ENCODE results near the gene L3MBTL4. TPM values are rescaled to one million over a fixed set of nuclear protein-coding genes. Genes with fewer than 3 reads are reported as not detected.

The L3MBTL4 gene
- total RNA-seq, 1 donor from 2014 or later: 0.26 TPM

DNA sequence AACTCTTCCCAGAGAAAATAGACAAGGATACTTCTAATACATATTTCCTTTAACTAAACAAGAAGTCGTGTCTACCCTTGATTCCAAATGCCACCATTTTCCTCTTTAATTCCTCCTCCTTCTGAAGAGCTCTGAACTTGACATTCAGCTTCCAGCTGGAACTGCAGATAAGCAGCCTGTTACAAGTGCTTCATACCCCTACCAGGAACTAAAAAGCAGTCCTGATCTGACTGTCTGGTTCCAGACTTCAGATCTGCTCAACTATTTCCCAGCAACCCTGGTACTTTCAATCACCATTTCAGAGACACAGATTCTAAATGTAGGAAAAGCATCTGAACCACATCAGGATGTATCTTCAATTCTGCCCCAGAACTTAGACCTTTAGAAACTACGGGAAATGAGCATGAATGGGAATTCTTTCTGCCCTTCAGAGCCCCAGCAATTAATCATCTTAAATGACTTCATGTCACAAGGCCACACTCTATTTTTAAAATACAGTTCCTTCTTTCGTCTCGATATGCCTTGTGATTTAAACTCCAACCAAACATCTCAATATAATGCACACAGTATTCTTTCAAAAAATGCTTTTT, 159.5 kb downstream of the L3MBTL4 start:
- Mint-ChIP-seq H3K9me3 (no peaks in the 10 kb centered on the region), H3K36me3 (ENCODE audit: low read depth) (no peaks in the 10 kb centered on the region), H3K27me3 (no peaks in the 10 kb centered on the region), H3K27ac (no peak overlapping the region), H3K4me1 (no peaks in the 10 kb centered on the region), H3K4me3 (no peak overlapping the region)
- intact Hi-C loops (cut with micrococcal nuclease): no loop called here
- DNase-seq: no peak

DNA sequence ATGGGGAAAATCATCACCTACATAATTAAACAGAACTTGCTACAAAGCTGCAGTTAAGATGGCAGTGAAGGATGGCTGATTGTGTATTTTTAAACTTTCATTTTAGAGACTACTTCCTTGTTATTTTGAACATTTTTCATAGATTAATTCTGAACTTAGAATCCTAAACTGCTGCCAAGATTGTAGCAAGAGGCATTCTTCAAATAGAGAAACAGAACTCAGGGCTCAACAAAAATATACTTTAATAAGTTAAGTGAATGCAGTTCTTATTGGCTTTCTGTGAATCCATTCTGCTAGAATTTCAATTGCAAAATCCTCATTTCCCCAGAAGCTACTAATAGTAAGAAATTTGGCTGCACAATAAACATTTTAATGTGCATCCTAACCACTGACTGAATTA, 160.3 kb downstream of the L3MBTL4 start:
- no peaks in the 10 kb centered on the region for H3K36me3 Mint-ChIP-seq (ENCODE audit: low read depth)
- no peak overlapping the region for H3K27ac Mint-ChIP-seq
- no peaks in the 10 kb centered on the region for H3K27me3 Mint-ChIP-seq
- no peaks in the 10 kb centered on the region for H3K9me3 Mint-ChIP-seq
- H3K4me3 Mint-ChIP-seq: no peak overlapping the region
- no peak for DNase-seq
- H3K4me1 Mint-ChIP-seq: no peaks in the 10 kb centered on the region
- intact Hi-C loops (cut with micrococcal nuclease): no loop called here

DNA sequence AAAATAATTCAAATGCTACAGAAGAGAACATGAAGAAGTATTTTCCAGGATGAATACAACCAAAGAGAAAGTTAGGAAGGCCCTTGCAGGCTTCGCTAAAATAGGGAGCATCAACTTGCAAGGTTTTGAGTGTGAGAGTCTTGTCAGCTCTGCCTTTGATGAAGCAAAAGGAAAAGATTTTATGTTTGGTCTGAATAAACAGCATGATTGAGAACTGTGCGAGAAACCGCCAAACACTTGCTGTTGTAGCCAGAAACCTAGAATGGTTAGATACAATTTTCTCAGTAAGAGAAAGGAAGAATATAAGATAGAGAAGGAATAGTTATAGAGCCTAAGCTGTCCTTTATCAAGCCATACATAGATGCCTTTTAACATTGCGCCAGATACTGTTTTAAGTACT, 163.6 kb downstream of the L3MBTL4 start:
- Mint-ChIP-seq H3K4me1 (no peaks in the 10 kb centered on the region), H3K27me3 (no peaks in the 10 kb centered on the region), H3K4me3 (no peak overlapping the region), H3K27ac (no peak overlapping the region), H3K9me3 (no peaks in the 10 kb centered on the region), H3K36me3 (ENCODE audit: low read depth) (no peaks in the 10 kb centered on the region)
- intact Hi-C loops (cut with micrococcal nuclease): no loop called here
- DNase-seq: no peak

DNA sequence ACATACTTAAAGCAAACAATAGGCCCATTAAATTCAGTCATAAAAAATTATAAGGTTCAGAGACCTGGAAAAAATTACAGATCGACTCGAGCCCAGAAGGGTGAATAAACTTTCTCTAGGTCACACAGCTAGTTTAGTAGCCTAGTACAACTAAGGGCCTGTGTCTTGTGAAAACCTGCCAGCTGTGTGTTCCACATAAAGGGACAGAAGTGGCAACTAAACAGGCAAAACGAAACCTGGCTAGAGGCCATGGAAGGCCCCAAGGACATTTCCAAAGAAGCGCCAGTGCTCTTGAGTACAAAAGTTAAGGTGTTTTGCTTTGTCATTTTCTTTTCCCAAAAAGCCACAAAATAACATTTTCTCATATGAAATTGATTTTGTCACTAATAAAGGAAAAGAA, 164.9 kb downstream of the L3MBTL4 start:
- Mint-ChIP-seq H3K36me3 (ENCODE audit: low read depth) (no peaks in the 10 kb centered on the region), H3K4me1 (no peaks in the 10 kb centered on the region), H3K9me3 (no peaks in the 10 kb centered on the region), H3K27me3 (no peaks in the 10 kb centered on the region), H3K27ac (no peak overlapping the region), H3K4me3 (no peak overlapping the region)
- intact Hi-C loops (cut with micrococcal nuclease): no loop called here
- DNase-seq: no peak

DNA sequence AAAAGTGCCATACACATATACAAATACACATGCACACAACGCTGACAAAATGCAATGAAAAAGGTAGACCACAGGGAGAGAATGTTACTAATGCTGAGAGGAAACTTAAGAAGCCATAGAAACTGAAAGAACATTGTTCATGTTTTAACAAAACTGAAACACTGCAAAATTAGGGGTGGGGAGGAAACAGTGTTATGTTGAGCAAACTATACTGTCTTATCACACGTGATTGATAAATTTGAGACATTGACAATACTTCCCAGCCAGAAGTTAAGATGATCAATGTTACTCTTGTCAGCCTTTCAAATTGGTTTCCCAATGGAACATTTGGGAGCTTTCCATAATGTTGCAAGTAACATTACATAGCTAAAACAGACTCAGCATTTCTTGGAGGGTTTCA, 165.5 kb downstream of the L3MBTL4 start:
- no peak overlapping the region for H3K27ac Mint-ChIP-seq
- no peaks in the 10 kb centered on the region for H3K36me3 Mint-ChIP-seq (ENCODE audit: low read depth)
- no peaks in the 10 kb centered on the region for H3K9me3 Mint-ChIP-seq
- H3K4me1 Mint-ChIP-seq: no peaks in the 10 kb centered on the region
- DNase-seq: no peak
- H3K4me3 Mint-ChIP-seq: no peak overlapping the region
- H3K27me3 Mint-ChIP-seq: no peaks in the 10 kb centered on the region
- intact Hi-C loops (cut with micrococcal nuclease): no loop called here

DNA sequence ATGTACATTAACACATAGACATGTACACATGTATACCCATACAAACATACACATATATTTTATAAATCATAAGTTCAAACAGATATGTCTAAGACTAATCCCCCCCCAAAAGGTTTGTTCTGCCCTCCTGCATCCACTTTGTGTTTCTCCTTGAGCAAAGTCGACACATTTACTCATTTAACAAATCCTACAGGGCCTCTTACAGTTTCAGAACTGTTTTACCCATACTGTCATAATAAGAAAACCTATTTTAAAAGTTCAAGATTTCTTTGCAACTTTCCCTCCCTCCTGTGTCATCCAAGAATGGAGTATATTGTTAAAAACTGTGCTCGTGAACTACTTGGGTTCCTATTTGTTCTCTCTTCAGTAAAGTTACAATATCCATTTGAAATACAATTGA, 166.7 kb downstream of the L3MBTL4 start:
- H3K4me1 Mint-ChIP-seq: no peaks in the 10 kb centered on the region
- intact Hi-C loops (cut with micrococcal nuclease): no loop called here

DNA sequence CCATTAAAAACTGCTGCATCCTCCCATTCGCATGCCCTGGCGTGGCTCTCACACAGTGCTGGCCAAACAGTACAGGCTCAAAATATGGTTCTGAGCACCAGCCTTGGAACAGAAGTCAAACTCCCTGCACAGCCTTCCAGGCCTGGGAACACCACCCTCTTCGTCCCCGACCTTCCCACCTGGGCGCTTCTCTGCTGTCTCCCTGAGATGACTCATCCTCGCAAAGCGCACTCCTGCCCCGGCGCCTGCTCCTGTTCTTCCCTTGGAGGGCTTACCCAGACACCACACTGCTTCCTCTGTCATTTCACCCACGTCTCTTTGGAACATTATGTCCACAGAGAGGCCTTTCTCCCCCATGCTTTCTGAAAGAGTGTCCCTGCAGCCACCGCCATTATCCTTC, 172.7 kb downstream of the L3MBTL4 start:
- Mint-ChIP-seq H3K9me3 (peaks cover 2% of the 10 kb centered on the region), H3K27ac (no peak overlapping the region), H3K27me3 (no peaks in the 10 kb centered on the region), H3K36me3 (ENCODE audit: low read depth) (no peaks in the 10 kb centered on the region), H3K4me1 (no peaks in the 10 kb centered on the region), H3K4me3 (no peak overlapping the region)
- DNase-seq: no peak
- intact Hi-C loops (cut with micrococcal nuclease): no loop called here

More for the DNA sequence above, 166.7 kb downstream of the L3MBTL4 start:
- Mint-ChIP-seq H3K27me3 (no peaks in the 10 kb centered on the region), H3K4me3 (no peak overlapping the region), H3K27ac (no peak overlapping the region), H3K9me3 (no peaks in the 10 kb centered on the region), H3K36me3 (ENCODE audit: low read depth) (no peaks in the 10 kb centered on the region)
- no peak for DNase-seq

DNA sequence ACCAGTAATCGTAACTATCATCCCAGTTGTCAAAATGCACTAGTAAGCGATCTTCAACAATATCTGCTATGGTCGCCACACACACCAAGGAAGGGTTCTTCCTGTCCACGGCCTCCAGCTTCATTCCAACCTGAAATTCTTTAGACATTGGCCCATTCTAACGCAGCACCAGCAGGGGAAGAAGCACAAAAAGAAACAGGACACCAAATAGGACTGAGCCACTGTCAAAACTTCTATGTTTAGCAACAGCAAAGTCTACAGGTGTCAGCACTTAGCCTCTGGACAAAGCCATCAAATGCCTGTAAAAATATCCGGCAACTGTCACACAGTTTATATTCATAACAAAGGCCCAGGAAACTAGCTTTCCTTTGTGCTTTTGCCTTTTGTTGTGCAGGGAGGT, 175.0 kb downstream of the L3MBTL4 start:
- Mint-ChIP-seq H3K9me3 (peaks cover 2% of the 10 kb centered on the region), H3K27ac (no peak overlapping the region), H3K4me1 (no peaks in the 10 kb centered on the region), H3K36me3 (ENCODE audit: low read depth) (no peaks in the 10 kb centered on the region), H3K27me3 (no peaks in the 10 kb centered on the region), H3K4me3 (no peak overlapping the region)
- no peak for DNase-seq
- intact Hi-C loops (cut with micrococcal nuclease): no loop called here

DNA sequence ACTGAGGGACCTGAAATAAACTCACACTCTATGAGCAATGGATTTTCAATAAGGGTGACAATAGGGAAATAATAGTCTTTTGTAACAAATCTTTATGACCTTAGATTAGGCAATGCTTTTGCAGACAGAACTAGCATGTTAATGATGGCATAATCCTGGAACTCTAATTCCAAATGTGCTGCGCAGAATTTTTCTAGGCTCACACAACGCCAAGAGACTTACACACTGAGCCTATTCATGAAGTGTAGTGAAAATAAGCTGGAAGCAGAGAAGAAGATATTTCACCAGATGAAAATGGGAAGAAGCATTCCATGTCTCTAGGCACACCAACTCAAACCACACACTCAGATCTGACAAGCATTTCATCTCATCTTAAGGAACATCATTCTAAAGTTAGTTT, 178.5 kb downstream of the L3MBTL4 start:
- peaks cover 2% of the 10 kb centered on the region for H3K9me3 Mint-ChIP-seq
- H3K36me3 Mint-ChIP-seq (ENCODE audit: low read depth): no peaks in the 10 kb centered on the region
- H3K4me1 Mint-ChIP-seq: no peaks in the 10 kb centered on the region
- no peak for DNase-seq
- intact Hi-C loops (cut with micrococcal nuclease): no loop called here
- H3K27me3 Mint-ChIP-seq: no peaks in the 10 kb centered on the region
- H3K4me3 Mint-ChIP-seq: no peak overlapping the region
- H3K27ac Mint-ChIP-seq: no peak overlapping the region

DNA sequence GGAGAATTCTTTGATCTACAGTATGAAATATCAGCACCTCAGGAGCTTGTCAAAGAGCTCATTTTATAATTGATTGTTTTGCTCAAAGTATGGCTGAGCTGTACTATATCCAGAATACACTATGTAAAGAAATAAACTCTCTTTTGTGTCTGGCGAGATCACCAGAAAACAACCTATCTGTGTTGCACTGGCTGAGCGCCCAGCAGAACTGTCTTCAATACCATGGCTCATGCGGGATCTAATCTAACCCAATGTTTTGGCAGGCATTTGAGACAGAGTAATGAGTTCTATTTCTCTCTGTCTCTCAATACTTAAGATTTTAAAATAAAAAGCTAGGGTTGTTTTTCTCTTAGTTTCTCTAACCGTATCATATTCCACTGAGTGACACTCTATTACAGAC, 192.4 kb downstream of the L3MBTL4 start:
- no peaks in the 10 kb centered on the region for H3K9me3 Mint-ChIP-seq
- no peak for DNase-seq
- intact Hi-C loops (cut with micrococcal nuclease): no loop called here
- H3K27me3 Mint-ChIP-seq: no peaks in the 10 kb centered on the region
- no peak overlapping the region for H3K27ac Mint-ChIP-seq
- no peaks in the 10 kb centered on the region for H3K36me3 Mint-ChIP-seq (ENCODE audit: low read depth)
- no peaks in the 10 kb centered on the region for H3K4me1 Mint-ChIP-seq
- H3K4me3 Mint-ChIP-seq: no peak overlapping the region

DNA sequence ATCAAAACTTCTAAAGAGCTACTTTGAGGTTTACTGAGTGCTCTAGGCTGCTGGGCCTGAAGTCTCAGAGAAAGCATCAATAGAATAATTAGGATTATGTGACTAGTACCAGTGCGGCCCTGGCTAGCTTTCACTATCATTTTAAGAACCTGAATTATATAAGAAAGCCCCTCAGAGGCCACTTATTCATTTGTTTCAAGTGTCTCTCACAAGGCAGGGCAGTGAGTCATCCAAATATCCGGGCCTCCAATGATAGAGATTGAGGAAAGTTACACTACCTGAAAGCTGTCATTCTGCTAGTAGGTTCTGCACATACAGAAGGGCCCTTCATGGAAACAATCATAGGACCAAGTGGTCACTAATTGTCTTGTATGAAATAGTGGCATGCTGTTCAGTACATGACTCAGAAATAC, 193.1 kb downstream of the L3MBTL4 start:
- intact Hi-C loops (cut with micrococcal nuclease): no loop called here
- no peaks in the 10 kb centered on the region for H3K36me3 Mint-ChIP-seq (ENCODE audit: low read depth)
- H3K9me3 Mint-ChIP-seq: no peaks in the 10 kb centered on the region
- H3K4me1 Mint-ChIP-seq: no peaks in the 10 kb centered on the region
- no peak overlapping the region for H3K4me3 Mint-ChIP-seq
- DNase-seq: no peak
- no peaks in the 10 kb centered on the region for H3K27me3 Mint-ChIP-seq
- H3K27ac Mint-ChIP-seq: no peak overlapping the region

DNA sequence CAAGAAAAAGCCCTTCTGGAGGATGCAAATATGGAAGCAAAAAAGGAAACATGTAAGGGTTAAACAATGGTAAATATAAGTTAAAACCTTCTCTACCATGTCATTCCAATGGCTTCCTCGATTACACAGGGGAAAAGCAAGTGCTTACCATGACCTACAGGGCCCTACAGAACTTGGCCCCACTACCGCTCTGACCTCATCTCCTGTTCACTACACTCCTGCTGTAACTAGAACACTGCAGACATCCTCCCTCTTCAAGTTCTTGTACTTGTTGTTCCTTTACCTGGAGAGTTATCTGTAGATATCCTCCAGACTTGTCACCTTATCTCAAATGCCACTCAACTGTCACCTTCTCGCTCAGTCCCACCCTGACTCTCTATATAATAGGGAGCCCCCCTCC, 194.6 kb downstream of the L3MBTL4 start:
- H3K4me1 Mint-ChIP-seq: no peaks in the 10 kb centered on the region
- intact Hi-C loops (cut with micrococcal nuclease): no loop called here
- H3K36me3 Mint-ChIP-seq (ENCODE audit: low read depth): no peaks in the 10 kb centered on the region

DNA sequence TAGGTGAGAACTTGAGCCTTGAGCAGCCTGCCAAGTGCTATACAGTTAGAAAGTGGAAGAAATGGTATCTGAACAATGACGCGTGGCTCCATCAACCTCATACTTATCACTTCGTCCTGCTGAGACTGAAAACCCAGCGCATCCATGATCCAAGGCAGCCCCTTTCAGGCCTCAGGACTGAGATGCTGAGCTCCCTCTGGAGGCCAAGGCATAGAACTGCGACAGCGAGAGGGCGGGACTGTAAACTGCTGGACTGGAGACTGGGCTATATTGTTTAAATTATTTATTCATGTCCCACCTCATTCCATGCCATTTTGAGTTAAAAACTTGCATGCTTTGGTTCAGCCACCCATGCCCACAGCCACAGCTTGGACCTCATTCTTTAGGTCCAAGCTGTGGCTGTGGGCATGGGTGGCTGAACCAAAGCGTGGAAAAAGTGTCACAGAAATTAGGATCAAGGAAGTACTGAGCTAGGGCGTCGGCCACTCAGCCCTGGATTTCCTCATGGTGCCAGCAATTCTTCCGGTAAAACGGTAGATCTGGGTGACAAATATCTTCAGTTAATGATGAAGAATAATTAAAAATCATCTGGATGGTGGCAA, 195.5 kb downstream of the L3MBTL4 start:
- Mint-ChIP-seq H3K4me3 (no peak overlapping the region), H3K4me1 (no peaks in the 10 kb centered on the region), H3K27me3 (no peaks in the 10 kb centered on the region), H3K27ac (no peak overlapping the region), H3K36me3 (ENCODE audit: low read depth) (no peaks in the 10 kb centered on the region), H3K9me3 (no peaks in the 10 kb centered on the region)
- intact Hi-C loops (cut with micrococcal nuclease): loop anchor here (5.0 kb wide), 1 partner anchor 342 kb away; no protein-coding TSS in a partner anchor
- DNase-seq: peak; percentile 64

More for the DNA sequence above, 194.6 kb downstream of the L3MBTL4 start:
- no peaks in the 10 kb centered on the region for H3K9me3 Mint-ChIP-seq
- no peak overlapping the region for H3K4me3 Mint-ChIP-seq
- H3K27me3 Mint-ChIP-seq: no peaks in the 10 kb centered on the region
- DNase-seq: no peak
- H3K27ac Mint-ChIP-seq: no peak overlapping the region

DNA sequence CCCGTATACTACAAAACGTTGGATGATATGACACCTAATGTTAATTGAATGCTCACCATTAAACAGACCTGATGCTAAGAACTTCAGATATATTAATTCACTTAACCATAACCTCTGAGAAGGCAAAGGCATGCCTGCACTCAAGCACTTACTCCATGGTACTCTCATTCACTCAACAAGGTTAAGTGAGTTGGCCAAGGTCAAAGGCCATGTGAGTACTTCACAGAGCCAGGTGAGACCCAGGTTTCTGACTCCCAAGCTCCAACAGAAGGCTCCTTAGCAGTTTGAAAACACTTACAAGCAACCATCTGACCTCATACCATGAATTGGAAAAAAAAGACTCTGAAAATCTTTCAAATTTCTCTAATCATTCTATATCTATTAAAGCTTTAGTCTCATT, 198.8 kb downstream of the L3MBTL4 start:
- no peaks in the 10 kb centered on the region for H3K27me3 Mint-ChIP-seq
- H3K4me3 Mint-ChIP-seq: no peak overlapping the region
- H3K36me3 Mint-ChIP-seq (ENCODE audit: low read depth): no peaks in the 10 kb centered on the region
- no peak for DNase-seq
- intact Hi-C loops (cut with micrococcal nuclease): loop anchor here (5.0 kb wide), 1 partner anchor 339 kb away; no protein-coding TSS in a partner anchor
- H3K9me3 Mint-ChIP-seq: no peaks in the 10 kb centered on the region
- no peak overlapping the region for H3K27ac Mint-ChIP-seq
- no peaks in the 10 kb centered on the region for H3K4me1 Mint-ChIP-seq

DNA sequence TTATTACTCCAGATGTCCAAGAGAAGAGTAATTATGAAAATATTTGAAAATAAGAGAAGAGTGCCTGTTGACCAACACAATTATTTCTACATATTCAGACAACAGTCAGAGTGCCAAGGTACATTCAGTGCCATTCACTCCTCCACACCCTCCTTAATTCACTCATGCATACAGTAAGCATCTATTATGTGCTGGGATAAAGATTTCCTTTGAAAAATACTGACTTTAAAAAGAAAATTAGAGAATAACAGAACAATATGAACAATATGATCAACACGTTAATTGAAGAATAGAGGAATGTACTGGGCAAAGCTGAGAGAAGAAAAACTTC, 203.6 kb downstream of the L3MBTL4 start:
- DNase-seq: no peak
- Mint-ChIP-seq H3K36me3 (ENCODE audit: low read depth) (no peaks in the 10 kb centered on the region), H3K27ac (no peak overlapping the region), H3K4me3 (no peak overlapping the region), H3K4me1 (no peaks in the 10 kb centered on the region), H3K9me3 (no peaks in the 10 kb centered on the region), H3K27me3 (no peaks in the 10 kb centered on the region)
- intact Hi-C loops (cut with micrococcal nuclease): no loop called here

All from activated CD4-positive, alpha-beta T cell treated with anti-CD3 and anti-CD28 coated beads, Interleukin-2, amount 10 ng/mL, durations not matched to agents 24 days and 14 days (primary cell).